Right renal cortex interstitium (tissue), 3 donors: ENCODE measurements around the gene DNAJB2. TPM values are rescaled to one million over a fixed set of nuclear protein-coding genes. Genes with fewer than 3 reads are reported as not detected.
A peak's percentile ranks its signal among the peaks of the same experiment; 100 is the strongest.
"Not testable (repeated sequence)": the region's sequence is repeated elsewhere in the genome, so short reads cannot be mapped to it uniquely, and the experiment has no call there.

ENCODE experiments used
- DNase-seq, 3 donors: peaks; one replicate each; pipeline ENCODE4 v3.0.0-alpha.2; 2013; ENCODE audit warnings: low read depth in 3 of 3, low spot score in 2 of 3
- polyA plus RNA-seq, 3 donors: library from polyadenylated mRNA; unstranded; fragments of 120-200 nt; gene quantifications; one replicate each; pipeline ENCODE4 v1.2.1, GENCODE V29; 2013; ENCODE audit not compliant: insufficient read length in 3 of 3

DNAJB2 gene
- polyA plus RNA-seq, 3 donors, result 64.2 to 74.9 (median 69.1) TPM

DNA sequence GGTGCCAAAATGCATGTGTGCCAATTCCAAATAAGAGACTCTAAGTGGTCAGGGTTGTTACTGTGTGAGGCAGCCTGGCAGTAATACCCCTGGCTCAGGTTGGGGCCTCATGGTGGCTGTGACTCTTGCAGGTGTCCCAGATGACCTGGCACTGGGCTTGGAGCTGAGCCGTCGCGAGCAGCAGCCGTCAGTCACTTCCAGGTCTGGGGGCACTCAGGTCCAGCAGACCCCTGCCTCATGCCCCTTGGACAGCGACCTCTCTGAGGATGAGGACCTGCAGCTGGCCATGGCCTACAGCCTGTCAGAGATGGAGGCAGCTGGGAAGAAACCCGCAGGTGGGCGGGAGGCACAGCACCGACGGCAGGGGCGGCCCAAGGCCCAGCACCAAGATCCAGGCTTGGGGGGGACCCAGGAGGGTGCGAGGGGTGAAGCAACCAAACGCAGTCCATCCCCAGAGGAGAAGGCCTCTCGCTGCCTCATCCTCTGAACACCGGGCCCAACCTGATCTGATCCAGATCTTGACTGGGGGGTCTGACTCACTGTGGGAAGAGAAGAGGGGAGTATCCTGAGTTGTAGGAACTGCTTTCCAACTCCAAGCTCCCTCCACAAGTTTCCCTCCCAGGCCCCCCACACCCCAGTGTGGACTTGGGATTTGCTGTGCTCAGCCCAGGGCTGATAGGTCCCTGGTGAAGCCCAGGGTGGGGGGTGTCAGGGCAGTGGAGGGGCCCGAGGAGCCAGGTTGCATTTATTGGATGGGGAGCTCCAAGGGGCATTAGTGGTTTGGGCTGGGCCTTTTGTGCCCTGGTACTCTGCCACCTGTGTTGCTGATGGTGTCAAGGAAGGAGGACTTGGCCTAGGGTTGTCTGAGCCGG lies 5.6 kb downstream of the DNAJB2 start:
- no peak for DNase-seq

DNA sequence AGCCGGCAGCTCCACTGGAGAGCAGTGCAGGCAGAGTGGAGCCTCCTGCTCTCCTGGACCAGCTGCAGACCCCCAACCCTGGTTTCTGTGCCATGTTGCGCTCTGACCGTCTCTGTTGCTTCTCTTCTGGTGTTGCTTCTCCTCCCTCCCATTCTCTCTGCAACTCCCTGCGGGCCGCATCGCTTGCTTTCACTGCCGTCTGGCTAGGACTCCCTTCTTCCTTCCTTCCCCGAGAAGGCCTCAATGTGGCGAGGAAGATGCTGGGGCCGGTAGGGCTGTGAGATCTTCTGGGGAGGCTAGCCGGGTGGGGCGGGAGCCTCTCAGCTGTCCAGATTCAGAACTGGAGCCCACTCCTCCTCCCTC lies 6.2 kb downstream of the DNAJB2 start:
- DNase-seq, result no peak

DNA sequence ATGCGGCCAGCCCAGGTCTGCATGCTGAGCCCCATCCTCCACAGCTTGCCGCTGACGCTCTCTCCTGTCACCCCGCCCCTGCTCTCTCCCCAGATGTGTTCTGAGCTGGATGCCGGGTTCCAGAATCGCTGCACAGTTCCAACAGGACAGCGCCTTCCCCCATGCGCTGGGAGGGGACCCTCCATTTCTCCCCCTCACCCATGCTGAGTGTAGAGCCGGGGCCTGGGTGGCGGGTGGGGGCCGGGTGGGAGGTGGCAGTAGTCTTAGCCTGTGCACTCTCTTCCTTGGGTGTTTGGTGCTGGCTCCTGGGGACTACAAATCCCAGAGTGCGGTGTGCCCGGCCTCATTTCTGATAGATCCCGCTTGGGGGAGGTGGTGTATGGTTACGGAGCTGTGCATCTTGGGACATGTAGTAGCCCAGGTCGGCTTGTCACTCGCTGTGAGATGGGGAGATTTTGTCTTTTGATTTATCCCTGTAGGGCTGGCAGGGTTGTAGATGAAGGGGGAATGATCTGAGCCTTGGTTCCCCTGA lies 6.8 kb downstream of the DNAJB2 start:
- no peak for DNase-seq

DNA sequence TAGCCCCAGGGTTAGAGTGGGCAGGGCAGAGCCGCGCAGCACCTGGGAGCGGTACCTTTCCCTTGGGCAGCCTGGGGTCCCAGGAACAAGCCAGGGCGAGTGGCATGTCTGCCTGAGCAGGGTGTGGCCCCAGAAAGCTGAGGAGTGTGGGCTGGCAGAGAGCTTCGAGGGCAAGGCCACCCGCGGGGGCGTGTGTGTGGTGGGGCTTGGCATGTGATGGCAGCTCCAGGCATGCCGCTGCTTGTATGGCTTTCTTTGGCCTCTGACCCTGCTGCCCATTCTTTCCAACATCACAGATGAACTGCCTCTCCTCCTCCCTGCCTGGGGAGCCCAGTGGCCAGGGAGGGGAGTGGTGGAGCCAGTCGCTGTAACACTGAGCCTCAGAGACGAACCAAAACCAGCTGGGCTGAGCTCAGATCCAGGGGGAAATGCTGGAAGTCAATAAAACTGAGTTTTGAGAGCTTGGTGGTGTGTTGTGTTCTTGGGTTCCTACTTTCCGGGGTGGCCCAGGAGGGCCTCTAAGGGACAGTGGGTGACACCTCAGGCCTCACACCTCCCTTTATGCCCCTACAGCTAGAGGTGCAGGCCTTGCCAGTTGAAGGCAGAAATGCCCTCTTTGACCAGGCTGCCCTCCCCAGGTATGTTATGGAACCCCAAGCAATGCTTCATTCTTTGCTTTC lies 7.4 kb downstream of the DNAJB2 start:
- DNase-seq, result no peak

- DNase-seq, result not testable (repeated sequence)
Observed at GRCh38 chr2:219287116-219287440, 7.9 kb downstream of the DNAJB2 start.

DNA sequence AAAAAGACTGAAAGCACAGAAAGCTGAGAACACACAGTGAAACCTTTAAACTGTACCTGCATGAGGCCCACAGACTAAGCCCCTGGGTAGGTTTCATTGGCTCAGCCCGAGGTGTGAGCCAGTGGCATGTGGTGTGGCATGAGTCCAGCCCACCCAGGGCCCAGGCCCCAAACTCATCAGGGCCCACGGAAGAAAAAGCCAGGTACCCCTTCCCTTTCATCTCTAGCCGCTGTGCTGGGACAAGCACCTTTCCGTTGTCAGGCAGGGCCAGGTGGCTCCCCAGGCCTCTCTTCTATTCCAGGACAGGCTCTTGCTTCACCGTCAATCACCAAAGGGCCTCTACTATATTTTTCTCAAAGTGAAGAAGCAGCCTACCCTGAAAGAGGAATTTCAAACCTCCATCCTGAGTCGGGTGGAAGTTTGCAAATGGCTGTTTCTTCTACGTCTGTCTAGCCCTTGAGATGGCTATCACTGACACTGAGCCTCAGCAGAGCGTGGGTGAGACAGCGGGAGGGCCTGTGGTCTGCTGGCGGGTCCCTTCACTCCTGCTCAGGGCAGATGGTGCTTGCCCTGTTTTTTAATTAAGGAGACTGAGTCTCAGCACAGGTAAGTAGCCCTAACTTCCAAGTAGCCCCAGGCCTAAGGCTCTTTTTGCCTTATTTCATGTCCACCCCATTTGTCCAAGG lies 8.6 kb downstream of the DNAJB2 start:
- no peak for DNase-seq

DNA sequence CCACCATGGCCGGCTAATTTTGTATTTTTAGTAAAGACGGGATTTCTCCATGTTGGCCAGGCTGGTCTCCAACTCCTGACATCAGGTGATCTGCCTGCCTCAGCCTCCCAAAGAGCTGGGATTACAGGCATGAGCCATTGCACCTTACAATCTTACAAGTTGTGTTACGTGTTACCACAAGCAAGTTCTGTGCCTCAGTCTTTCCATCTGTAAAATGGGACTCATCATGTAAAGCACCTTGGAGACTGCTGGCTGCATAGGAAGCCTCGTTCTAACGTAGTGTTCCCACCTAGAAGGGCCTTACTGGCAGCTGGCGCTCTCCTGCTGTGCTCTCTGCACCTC lies 10.0 kb downstream of the DNAJB2 start:
- DNase-seq, result no peak

DNA sequence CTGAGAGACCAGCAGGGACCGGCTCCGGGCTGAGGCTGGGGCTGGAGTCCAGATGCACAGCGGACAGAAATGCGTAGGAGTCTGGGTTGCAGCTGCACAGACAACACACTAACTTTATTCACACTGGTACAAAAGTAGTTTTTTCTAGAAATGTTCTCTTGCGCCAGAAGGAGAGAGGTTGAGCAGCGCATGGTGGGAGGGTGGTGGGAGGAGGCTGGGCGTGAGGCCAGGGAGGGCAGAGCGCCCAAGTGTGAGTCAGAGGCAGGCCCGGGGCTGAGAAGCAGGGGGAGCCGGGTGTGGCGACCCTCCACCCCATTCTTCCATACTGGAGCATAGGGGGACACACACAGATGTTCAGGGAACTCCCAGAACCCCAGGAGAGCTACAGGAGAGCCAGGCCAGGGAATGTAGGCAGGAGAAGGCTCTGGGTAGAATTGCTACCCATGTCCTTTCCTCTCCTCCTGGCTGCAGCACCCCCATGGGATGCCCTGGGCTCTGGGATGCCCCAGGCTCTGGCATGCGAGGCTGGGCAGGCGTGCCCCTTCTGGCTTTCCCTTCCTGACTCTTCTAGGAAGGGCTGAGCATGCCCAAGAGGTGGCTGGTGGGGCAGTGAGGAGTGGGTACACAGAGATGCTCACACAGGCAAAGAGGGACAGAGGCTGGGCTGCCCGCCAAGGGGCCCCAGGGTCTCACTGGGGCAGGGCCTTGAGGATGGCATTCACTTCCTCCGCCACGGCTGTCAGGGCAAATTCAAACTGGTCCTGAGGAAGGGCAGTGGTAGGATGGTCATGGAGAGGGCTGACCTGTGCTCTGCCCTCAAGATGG lies 10.6 kb downstream of the DNAJB2 start:
- DNase-seq, result no peak

DNA sequence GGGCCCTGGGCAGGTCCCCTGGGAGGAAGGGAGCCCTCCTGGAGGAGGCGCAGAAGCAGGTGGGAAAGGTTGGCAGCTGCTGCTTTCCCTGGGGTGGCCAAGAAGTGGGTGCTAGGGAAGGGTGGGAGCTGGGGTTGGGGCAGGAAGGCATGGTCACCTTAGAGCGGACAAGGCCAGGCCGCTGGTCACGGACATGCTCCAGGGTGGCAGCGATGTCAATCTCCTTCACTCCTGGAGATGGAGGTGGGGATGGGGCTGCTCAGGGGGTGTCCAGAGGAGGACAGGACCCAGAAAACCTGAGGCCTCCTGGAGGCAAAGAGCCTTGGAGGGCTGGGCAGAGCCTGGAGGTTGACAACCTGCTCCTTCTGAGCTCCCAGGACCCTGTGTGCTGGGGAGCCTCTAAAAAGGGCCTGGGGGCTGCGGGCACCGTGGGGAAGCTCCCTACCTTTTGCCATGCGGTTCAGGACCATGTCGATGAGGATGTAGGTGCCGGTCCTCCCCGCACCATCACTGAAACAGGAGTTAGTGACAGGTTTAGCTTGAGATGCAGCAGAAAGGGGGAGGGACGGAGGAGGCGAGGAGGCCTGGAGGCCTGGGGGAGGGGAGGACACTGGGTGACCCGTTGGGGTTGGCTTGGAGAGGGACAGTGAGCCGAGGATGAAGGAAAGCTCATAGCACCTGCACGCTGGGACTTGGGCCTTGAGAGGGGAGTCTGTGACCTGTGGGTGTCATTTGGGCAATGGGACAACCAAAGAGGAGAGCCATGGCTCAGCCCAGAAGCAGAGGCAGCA lies 11.4 kb downstream of the DNAJB2 start:
- DNase-seq, result no peak

DNA sequence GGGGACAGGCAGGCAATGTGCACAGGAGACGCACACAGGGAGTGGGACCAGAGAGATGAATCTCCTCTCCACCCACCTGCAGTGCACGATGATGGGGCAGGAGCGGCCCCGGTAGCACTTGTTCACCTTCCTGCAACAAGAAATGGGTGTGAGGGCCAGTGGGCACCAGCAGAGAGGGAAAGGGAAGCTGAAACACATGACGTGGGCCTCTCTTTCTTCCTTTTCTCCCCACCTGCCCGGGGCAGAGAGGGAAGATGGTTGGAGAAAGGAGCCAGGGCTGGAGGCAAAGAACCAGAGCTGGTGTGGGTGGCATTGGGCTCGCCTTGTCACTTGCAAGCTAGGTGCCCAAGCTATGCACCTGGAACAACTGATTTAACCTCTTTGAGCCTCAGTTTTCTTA lies 12.2 kb downstream of the DNAJB2 start:
- DNase-seq, result no peak

DNA sequence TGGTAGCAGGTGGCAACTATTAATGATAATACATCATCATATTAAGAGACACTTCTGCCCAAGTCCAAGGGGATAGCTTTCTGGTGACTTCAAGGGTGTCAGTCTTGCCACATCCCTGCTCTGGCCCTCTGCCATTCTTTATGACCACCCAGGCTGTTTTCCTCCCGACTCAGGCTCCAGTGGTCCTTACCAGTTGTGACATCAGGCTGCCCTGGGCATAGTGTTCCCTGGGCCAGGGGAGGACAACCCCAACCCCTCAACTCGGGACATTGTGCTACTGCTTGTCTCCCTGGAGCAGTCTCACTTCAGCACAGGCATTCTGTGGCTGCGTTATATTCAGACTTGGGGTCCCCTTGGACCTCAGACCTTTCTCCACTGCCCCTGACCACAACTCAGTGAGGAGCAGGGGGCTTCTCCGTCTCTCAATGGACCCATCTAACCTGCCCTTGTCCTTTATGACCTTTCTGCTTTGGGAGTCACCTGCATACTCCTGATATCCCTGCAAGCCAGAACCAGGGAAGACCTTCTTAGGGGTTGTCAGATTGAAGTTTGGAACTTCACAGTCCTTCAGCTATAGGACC lies 12.8 kb downstream of the DNAJB2 start:
- no peak for DNase-seq

GRCh38 chr2:219292616-219293015 lies 13.4 kb downstream of the DNAJB2 start:
- no peak for DNase-seq

DNA sequence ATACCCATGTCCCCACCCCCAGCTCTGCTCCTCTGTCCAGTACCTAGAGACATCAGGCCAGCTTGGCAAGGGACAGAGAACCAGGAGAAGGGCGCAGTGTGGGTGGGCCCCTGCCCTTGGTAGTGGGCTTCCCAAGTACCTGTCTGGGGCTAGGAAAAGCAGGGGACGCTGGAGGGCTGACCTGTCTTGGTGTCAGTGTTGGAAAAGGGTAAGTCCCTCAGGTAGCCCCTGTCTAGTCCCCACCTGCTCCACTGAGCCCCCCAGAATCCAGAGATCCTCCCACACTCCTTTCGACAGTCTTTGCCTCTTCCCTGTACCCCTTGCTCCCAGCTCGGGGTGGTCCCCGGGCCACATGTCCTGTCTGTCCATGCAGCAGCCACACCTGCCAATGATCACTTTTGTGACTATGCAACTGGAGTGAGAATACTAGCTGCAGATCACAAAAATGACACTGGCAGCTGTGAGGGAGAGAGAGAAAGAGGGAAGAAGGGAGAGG lies 14.6 kb downstream of the DNAJB2 start:
- no peak for DNase-seq

GRCh38 chr2:219294356-219295351 lies 15.5 kb downstream of the DNAJB2 start:
- peak; percentile 57 to 81 (median 68) for DNase-seq

DNA sequence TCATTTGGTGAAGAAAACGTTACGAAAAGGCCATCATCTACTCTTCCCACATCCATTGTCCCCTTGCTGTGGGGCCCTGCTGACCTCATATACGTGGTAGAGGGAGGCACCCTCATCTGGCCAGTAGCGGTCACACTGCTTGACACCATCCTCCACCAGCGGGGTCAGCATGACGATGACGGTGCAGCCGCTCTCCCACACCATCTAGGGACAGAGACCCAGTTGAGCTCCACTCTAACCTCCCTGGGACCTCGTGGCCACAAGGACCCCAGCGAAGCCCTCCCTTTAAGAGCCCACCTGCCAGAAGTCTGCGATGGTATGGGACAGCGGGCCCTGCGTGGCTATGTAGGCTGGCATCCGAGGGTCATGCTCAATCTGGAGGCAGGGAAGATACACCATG lies 17.0 kb downstream of the DNAJB2 start:
- DNase-seq, result no peak

- DNase-seq, result no peak
Observed at GRCh38 chr2:219296631-219297391, 17.6 kb downstream of the DNAJB2 start.

DNA sequence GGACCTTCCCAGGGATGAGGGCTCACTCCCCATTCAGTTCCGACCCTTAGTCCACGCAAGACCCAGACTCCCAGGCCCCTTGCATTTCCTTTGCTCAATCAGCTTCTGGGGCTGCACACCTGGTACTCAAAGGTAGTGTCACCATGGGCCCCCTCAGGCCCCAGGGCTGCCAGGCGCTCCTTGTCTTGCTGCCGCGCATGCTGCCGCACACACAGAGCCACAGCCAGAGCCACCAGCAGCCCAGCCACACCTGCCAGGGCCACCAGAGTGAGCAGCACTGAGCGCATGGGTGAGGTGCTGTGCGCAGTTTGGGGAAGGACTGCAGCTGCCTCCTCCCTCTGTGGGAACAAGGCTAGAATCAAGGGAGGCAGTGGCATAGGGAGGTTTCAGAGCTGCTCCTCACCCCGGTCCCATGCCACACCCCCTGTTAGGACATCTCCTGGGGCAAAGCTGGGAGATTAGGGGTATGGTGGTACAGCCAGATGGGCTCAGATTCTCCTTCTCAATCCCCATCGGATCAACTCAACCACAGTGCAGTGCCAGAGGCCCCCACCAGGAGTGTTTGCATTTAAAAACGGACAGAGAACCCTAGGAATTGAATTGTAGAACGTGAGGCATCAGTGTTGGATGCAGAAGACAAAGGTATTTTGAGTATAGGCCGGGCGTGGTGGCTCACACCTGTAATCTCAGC lies 18.7 kb downstream of the DNAJB2 start:
- DNase-seq, result no peak
